Inferior parietal cortex (tissue), 1 donor: ENCODE results near the gene ADGRF1.
"Not testable (repeated sequence)": the region's sequence is repeated elsewhere in the genome, so short reads cannot be mapped to it uniquely, and the experiment has no call there.

Experiments
- DNase-seq: peaks from one replicate; pipeline ENCODE4 v3.0.0-alpha.2; 2016; ENCODE audit errors: extremely low spot score

ADGRF1 gene

DNA sequence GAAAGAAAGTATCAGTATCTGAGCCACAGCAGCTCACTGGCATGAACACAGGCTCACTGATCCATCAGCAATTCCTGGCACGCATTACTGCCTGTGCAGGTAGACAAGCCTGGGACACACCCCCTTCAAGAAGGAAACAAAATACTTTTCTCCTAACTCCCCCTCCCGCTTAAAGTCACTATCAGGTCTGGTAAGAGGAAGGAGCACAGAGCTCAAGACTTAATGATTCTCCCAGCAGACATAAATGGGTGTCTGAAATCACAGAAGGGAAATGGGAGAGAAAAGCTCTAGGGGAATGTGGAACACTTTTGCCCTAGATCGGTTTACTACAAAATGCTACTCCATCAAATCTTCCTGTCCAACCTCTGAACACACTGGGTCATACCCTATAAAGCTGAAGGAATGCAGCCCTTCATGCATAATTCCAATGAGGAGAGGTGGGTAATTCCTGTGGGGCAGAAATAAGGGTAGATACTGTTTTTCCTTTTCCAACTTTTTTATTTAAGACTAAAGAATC lies at the start of gene ADGRF1:
Gene ADGRF1 (minus strand): TSS at position 58 of the 517 bp plus-strand sequence. CDS start 13,271 bp downstream, outside the sequence.
- no peak for DNase-seq

DNA sequence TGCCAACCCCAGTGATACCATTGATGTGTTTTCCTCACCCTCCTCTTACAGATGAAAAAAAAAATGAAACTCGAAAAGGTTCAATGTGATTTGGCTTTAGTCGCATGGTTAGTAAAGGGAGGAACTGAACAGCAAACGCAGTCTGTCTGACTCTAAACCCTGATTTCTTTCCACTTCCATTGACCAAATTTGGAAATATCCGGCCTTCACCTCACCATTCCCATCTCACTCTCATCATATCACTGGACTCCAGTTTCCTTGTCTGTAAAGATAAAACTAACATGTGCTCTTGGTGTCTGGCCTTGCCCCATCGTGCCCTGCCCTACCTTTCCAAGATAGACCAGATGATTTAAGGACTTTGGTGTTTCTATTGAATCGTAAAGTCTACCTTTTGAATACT lies 48.7 kb upstream of the ADGRF1 start:
- no peak for DNase-seq

DNA sequence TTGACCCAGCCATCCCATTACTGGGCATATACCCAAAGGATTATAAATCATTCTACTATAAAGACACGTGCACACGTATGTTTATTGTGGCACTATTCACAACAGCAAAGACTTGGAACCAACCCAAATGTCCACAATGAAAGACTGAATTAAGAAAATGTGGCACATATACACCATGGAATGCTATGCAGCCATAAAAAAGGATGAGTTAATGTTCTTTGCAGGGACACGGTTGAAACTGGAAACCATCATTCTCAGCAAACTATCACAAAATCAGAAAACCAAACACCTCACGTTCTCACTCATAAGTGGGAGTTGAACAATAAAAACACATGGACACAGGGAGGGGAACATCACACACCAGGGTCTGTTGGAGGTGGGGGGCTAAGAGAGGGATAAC lies 47.3 kb upstream of the ADGRF1 start:
- not testable (repeated sequence) for DNase-seq

DNA sequence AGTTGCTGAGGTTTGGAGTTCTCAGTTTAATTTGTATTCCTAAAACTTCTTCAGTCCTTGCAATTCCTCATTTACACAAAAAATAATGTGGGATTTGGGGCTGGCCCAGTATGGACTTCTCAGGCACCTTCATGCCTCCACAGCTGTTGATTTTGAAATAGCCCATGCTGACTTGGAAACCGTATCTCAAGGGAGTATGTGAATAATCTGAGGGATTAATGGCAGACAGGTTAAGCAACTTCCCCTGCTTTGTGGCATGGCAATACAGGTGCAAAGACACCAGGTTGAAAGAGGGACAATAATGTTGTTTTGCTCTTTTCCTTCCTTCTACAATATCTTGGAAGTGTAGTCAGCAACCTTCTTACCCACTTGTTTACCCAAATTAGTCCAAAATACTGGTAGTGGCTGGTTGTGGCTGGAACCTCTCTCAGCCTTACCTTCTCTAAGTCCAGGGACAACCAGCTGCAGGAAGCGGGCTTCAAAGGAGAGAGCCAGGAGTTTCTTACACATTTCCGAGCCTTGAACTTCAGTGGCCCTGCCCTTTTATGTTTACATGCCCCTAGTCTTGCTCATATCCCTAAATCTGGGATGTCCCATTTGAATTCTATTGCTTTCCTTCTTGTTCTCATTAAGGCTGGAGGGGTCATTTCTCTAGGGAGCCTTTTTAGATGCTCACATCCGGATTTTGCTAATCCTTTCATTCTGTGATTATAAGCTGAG lies 44.1 kb upstream of the ADGRF1 start:
- DNase-seq: no peak

DNA sequence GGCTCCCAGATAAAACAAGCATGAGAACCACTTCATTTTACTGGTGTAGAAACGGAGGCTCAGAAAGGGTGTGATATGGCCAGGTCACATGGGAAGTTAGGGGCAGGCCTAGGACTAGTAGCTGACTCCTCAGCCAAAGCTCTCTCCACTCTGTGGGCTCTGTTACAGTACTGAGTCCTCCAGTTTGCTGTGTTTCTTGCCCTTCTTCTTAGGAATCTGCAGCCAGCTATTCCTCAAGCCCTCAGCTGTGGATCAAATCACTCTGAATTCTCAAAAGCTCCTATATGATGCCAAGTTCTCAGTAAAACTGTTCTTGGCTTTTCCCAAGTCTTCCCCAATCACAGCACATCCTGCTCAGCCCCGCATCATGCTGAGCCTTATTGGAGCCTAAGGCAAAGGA lies 42.5 kb upstream of the ADGRF1 start:
- no peak for DNase-seq

DNA sequence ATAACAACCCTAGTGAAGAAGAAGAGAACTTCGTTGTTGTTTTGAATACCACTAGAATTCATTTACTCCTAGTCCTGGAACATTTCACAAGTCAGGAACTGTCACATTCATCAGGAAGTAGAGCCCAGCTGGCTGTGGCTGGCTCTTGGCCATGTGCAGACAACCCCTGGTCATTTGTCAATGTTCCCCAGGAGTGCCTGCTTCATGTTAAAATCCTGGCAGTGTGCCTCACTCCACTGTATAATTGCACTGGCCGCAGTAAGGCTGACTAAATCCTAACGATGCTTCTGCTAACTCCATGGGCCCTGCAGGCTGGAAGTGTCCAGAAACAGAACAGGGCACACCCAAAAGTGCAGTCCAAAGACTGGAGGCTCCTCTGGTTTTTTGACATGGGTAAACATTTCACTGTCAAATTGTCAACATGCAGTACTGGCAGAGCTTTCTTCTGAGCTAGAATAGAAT lies 41.5 kb upstream of the ADGRF1 start:
- no peak for DNase-seq

DNA sequence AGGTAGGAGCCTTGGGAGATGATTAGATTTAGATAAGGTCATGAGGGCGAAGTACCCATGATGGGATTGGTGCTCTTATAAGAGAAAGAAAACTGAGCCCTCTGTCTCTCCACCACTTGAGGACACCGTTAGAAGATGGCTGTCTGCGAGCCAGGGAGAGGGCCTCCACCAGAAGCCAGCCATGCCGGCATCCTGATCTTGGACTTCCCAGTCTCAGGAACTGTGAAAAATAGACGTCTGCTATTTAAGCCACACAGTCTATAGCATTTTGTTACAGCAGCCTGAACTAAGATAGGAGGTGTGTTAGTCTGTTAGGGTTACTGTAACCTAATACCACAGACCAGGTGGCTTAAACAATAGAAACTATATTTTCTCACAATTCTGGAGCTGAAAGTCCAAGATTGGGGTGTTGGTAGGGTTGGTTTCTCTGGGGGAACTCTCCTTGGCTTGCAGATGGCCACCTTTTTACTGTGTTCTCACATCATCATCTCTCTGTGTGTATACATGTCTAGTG lies 38.0 kb upstream of the ADGRF1 start:
- DNase-seq: no peak

DNA sequence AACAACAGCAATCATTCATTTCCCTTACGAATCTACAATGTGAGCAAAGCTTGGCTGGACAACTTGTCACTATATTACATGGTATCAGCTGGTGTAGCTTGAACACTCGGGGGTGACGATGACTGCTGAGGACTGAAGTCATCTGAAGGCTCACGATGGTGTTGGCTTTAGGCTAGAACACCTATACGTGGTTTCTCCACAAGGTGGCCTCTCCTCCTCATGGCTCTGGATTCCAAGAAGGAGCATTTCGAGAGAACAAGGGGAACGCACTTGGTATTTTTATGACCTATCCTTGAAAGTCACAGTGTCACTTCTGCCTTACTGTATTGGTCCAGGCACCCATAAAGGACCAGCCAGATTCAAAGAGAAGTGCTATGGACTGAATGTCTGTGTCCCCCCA lies 37.5 kb upstream of the ADGRF1 start:
- no peak for DNase-seq

DNA sequence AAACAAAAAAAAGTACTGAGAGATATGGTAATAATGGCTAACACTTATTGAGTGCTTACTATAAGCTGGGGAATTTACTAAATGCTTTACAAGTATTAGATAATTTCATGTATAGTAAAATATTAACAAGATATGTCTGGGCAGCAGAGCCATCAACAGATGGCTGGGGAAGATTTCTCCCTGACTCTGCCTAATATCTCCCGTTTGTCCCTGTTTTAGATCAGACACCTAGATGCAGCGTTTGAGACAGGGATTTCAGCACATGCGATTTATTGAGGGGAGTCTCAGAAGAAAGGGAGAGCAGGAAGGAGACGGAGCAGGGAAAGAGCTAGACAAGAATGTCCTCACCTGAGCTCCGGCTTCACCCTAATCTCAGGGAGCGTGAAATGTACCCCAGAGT lies 36.9 kb upstream of the ADGRF1 start:
- no peak for DNase-seq

DNA sequence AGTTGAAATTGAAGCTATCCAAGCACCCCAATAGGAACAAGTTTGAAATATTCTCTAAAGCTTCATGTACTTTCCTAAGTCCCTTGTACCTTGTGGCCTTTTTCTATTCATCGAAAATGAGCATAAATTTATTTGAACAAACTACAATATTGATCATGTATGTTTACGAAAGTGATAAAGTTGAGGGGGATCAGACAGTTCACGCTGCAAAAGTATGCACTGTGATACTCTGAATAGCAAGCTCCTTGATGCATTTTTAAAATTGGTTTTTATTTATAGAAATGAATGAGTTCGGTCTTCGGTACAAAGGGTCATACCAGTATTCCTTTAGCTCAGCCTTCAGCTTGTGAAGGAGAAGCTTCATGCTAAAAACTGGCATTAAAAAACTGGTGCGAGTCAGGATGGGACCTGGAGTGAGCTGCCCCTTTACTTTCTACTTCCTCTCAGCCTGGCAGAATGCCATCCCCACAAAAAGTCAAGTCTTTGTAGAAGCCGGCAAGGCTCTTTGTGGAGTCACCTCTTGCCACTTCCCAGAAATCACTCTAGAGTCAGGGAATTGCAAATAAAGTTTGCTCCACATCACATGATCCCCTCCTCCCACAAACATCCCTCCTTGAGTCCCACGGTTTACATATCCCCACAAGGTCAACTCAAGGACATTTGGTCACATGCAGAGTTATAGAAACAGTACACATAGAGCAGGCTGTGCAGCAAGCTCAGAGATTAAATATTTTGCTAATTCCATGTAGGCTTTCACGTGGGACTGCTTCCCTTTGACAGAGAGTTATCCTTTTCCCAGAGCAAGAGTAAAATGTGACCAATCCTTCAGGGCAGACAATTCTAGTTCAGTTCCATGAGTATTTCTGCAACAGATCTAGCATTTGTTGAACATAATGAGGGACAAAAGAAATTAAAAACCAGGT lies 34.6 kb upstream of the ADGRF1 start:
- DNase-seq: no peak

DNA sequence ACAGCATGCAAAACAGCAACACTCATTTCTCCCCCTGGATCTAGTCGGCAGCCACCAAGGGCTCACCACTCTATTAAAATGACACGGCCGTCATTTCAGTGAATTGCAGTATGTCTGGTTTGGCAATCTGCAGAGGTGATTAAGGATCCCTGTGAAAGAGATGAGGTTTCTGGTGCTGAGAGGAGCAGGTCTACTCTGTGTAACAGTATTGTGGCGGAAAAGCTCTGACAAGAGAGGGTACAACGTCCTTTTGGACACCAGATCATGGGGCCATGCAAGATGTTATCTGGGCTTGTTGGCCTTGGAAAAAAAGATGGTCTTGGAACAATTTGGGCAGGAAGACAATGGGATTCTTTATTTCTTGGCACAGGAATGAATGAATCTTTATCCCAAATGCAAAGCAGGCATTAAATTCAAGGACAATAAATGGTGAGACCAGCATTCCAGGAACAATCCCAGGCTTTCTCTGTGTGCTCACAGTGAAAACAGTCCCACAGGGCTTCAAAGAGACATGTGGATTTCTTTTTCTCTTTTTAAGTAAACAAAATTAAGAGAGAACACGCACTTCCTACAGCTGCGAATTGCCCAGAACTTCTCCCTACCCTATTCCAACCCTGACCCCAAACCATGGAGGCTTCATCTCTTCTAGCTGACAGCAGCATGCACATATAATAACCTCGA lies 33.7 kb upstream of the ADGRF1 start:
- peak; percentile 44 for DNase-seq

DNA sequence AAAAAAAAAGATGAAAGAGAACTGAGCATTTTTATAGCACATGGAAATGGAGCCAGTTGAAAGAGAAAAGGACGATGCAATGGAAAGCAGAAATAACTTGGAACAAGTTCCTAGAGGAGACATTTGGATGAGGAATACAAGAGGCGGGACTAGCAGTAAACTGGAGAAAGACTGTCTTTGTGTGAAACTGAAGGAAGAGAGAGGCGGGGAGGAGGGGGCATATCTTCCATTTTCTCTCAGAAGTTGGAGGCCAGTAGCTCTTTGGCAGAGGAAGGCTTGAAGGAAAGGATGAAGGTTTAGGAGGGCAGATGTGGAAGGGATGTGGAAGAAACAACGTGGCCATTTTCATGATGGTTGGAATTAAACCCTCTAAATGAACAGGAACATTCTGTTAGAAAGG lies 33.0 kb upstream of the ADGRF1 start:
- DNase-seq: no peak

DNA sequence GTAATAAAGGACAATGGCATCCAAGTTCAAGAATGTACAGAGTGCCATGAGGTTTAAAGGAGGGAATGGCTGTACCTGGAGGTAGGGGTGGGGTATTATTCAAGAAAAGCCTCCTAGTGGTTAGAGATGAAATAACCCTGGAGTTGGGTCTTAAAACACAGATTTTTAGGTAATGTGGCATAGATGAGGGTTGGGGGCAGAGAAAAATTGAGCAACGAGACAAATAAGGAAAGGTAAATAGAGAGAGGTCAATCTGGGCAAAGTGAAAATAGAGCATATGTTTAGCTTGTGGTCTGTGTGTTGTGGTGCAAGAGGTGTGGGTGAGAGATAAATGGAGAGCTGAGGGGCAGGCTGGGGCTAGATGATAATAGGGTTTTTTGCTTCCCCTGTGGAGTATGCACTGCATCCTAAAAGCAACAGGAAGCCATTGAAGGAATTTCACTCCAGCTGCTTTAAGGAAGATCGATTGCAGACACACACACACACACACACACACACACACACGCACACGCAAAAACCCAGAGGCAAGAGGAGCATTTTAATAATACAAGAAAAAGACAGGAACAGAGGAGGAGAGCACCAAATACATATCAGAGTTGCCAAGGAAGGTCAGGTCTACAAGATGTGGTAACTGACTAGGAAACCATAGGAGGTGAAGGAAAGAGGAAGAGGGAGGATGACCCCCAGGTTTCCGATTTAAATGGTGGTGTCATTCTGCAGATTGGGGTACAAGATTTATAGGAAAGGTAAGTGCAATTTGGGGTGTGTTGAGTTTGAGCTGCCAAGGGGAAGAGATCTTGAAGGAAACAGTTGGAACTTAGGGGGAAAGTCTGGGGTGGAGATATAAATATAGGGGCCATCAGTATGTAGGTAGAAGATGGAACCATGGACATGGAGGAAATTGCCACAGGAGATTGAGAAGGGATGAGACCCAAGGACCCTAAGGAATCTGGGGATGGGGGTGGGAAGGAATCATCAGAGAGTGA lies 31.3 kb upstream of the ADGRF1 start:
- DNase-seq: no peak

DNA sequence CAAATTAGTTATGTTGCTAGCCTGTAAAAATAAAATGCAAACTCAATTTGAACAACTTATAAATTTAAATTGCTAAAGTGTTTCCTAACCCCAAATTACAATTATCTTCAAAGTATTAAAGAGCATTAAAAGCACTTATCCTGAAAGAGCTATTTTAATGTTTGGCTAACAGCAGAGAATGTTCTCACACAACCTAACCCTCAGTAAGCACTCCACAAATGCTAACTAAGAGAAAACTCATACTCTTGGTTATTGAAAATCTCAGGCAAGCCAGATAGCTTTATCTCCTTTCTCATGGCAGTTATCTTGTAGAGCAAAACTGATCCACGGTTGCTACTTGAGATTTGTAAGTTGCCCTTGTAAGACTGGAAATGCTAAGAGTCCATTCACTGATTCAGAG lies 30.5 kb upstream of the ADGRF1 start:
- no peak for DNase-seq

DNA sequence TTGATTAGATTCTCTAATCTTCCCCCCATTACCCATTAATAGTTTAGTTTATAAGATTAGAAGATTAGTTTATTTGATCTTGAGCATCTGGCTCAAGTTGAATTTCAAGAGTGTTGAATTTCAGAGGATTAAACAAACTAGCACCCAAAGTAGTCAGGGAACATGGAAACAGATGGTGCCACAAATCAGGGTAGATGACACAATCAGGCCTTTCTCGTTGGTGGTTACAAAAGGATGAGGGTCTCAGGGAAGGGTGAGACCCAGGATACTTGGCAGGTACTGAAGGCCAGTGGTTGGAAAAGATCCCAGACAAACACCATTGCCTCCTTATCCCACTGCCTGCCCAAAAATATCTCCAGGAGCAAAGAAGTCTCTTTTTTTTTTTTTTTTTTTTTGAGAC lies 29.5 kb upstream of the ADGRF1 start:
- no peak for DNase-seq

DNA sequence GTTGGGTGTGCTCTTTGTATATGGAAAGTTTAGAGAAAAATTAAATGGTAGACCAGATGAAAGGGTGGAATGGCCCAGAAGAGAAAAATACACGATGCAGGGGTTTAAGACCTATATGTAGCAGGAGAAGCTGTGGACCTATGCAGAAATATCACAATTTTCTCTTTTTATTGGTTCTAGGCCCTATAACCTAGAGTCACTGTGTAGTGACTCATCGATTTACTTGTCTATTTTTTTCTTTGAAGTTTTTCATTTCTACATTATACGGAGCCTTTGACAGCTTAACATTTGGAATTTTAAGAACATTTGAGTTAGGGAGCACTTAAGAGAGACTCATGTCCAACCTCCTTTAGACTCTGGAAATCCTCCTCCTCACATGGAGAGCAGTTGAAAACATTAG lies 28.3 kb upstream of the ADGRF1 start:
- no peak for DNase-seq

DNA sequence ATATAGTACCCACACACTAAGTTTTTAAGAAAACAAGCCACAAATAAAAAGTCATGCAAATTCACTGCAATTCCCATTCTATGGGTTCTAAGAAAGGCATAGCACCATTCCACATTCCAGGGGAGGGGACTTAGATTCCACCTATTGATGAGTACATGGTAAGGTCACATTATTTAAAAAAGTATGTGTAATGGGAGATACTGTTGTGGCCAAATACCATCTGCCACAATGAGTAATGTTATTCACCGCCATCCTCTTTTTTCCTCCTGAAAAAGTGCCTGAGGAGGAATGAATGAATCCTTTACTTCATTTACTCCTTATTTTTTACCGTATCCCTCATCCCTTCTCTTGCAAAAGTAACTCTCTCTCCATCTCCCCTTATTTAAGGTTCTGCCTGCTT lies 27.0 kb upstream of the ADGRF1 start:
- DNase-seq: no peak

DNA sequence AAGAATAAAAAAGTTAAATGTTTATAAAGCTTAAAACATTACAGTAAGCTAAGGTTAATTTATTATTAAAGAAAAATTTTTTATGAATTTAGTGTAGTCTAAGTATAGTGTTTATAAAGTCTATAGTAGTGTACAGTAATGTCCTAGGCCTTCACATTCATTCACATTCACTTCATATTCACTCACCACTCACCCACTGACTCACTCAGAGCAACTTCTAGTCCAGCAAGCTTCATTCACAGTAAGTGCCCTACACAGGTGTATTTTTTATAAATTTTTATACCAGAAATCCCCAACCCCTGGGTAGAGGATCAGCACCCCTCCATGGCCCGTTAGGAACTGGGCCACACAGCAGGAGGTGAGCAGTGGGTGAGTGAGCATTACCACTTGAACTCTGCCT lies 24.3 kb upstream of the ADGRF1 start:
- no peak for DNase-seq

DNA sequence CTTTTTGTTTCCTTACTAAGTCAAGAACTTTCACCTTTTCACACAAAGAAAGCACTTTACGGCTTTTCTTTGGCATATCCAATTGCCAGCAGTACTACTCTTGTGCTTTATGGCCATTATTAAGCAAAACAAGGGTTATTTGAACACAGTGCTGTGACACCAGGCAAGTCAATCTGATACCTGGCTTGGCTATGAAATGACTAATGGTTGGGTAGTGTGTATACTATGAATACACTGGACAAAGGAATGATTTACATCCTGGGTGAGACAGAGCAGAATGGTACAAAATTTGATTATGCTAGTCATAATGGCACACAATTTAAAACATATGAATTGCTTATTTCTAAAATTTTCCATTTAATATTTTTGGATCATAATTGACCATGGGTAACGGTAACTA lies 22.1 kb upstream of the ADGRF1 start:
- DNase-seq: no peak

DNA sequence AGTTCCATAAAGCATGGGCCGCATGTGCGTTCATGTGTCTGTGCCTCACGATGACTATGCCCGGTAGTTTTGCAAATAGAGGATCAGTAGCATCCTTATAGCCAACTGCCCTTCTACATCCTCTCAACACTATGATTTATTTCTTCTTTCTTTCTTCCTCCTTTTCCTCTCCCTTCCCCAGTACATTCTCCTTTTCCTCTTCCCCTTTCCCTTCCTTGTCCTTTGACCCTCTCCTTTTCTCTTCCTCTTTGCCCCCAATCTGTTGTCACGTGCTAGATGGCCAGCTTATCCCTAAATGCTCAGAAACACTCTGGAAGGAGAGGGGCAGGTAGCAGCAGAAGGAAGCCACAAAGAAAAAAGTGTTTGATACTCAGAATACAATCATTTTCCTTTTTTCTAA lies 20.2 kb upstream of the ADGRF1 start:
- no peak for DNase-seq
